ENCODE measurements around the gene FBXL7.

FBXL7 gene

GRCh38 chr5:15539951-15540350 lies 40.0 kb downstream of the FBXL7 start:
- no peak for TF ChIP-seq ZBTB7A (IDR thresholded peaks at IDR 0.05; ENCODE audit: low read depth)
- no peak for TF ChIP-seq TAF1 (IDR thresholded peaks at IDR 0.05; ENCODE audit: low read depth)
- TF ChIP-seq TCF12 (IDR thresholded peaks at IDR 0.05; ENCODE audit: low read depth), result no peak
- no peak for TF ChIP-seq NFIC (IDR thresholded peaks at IDR 0.05)
- TF ChIP-seq EGR1 (IDR thresholded peaks at IDR 0.05), result no peak
- no peak for TF ChIP-seq FOXM1 (IDR thresholded peaks at IDR 0.05; ENCODE audit: borderline replicate concordance, low read depth)
- no peak for TF ChIP-seq TEAD4 (IDR thresholded peaks at IDR 0.05)
- TF ChIP-seq EP300 (IDR thresholded peaks at IDR 0.05; ENCODE audit: borderline replicate concordance), result no peak
- TF ChIP-seq MAX (IDR thresholded peaks at IDR 0.05), result no peak
- TF ChIP-seq USF1 (IDR thresholded peaks at IDR 0.05), result no peak
- TF ChIP-seq CREB1 (IDR thresholded peaks at IDR 0.05; ENCODE audit: low read depth), result no peak
- TF ChIP-seq CEBPB (IDR thresholded peaks at IDR 0.05), result no peak
- no peak for TF ChIP-seq REST (IDR thresholded peaks at IDR 0.05; ENCODE audit: low read depth)
- TF ChIP-seq RAD21 (IDR thresholded peaks at IDR 0.05; ENCODE audit: low read depth), result no peak
- TF ChIP-seq YY1 (IDR thresholded peaks at IDR 0.05; ENCODE audit: low read depth), result no peak

GRCh38 chr5:15544039-15544438 lies 44.1 kb downstream of the FBXL7 start:
- no peak for TF ChIP-seq EGR1 (IDR thresholded peaks at IDR 0.05)
- no peak for TF ChIP-seq YY1 (IDR thresholded peaks at IDR 0.05; ENCODE audit: low read depth)
- TF ChIP-seq CEBPB (IDR thresholded peaks at IDR 0.05), result no peak
- TF ChIP-seq EP300 (IDR thresholded peaks at IDR 0.05; ENCODE audit: borderline replicate concordance), result no peak
- TF ChIP-seq TCF12 (IDR thresholded peaks at IDR 0.05; ENCODE audit: low read depth), result no peak
- no peak for TF ChIP-seq TAF1 (IDR thresholded peaks at IDR 0.05; ENCODE audit: low read depth)

- TF ChIP-seq REST (IDR thresholded peaks at IDR 0.05; ENCODE audit: low read depth) (no peak), EGR1 (IDR thresholded peaks at IDR 0.05) (no peak), YY1 (IDR thresholded peaks at IDR 0.05; ENCODE audit: low read depth) (no peak), USF1 (IDR thresholded peaks at IDR 0.05) (no peak), TEAD4 (IDR thresholded peaks at IDR 0.05) (no peak), FOXM1 (IDR thresholded peaks at IDR 0.05; ENCODE audit: borderline replicate concordance, low read depth) (no peak), TAF1 (IDR thresholded peaks at IDR 0.05; ENCODE audit: low read depth) (no peak), MAX (IDR thresholded peaks at IDR 0.05) (no peak)
Measured at GRCh38 chr5:15545082-15545481, 45.1 kb downstream of the FBXL7 start.

- TF ChIP-seq USF1 (IDR thresholded peaks at IDR 0.05), result no peak
- TF ChIP-seq TCF12 (IDR thresholded peaks at IDR 0.05; ENCODE audit: low read depth), result no peak
- no peak for TF ChIP-seq CEBPB (IDR thresholded peaks at IDR 0.05)
- no peak for TF ChIP-seq YY1 (IDR thresholded peaks at IDR 0.05; ENCODE audit: low read depth)
- no peak for TF ChIP-seq CREB1 (IDR thresholded peaks at IDR 0.05; ENCODE audit: low read depth)
- no peak for TF ChIP-seq MAX (IDR thresholded peaks at IDR 0.05)
- no peak for TF ChIP-seq ZBTB7A (IDR thresholded peaks at IDR 0.05; ENCODE audit: low read depth)
- TF ChIP-seq TEAD4 (IDR thresholded peaks at IDR 0.05), result no peak
Measured at GRCh38 chr5:15547261-15547839, 47.4 kb downstream of the FBXL7 start.

GRCh38 chr5:15549961-15550360 lies 50.0 kb downstream of the FBXL7 start:
- TF ChIP-seq TAF1 (IDR thresholded peaks at IDR 0.05; ENCODE audit: low read depth) (no peak), YY1 (IDR thresholded peaks at IDR 0.05; ENCODE audit: low read depth) (no peak), TEAD4 (IDR thresholded peaks at IDR 0.05) (no peak), CREB1 (IDR thresholded peaks at IDR 0.05; ENCODE audit: low read depth) (no peak), EP300 (IDR thresholded peaks at IDR 0.05; ENCODE audit: borderline replicate concordance) (no peak), CEBPB (IDR thresholded peaks at IDR 0.05) (no peak), TCF12 (IDR thresholded peaks at IDR 0.05; ENCODE audit: low read depth) (no peak), EGR1 (IDR thresholded peaks at IDR 0.05) (no peak), FOXM1 (IDR thresholded peaks at IDR 0.05; ENCODE audit: borderline replicate concordance, low read depth) (no peak), REST (IDR thresholded peaks at IDR 0.05; ENCODE audit: low read depth) (no peak), RAD21 (IDR thresholded peaks at IDR 0.05; ENCODE audit: low read depth) (no peak), MAX (IDR thresholded peaks at IDR 0.05) (no peak), ZBTB7A (IDR thresholded peaks at IDR 0.05; ENCODE audit: low read depth) (no peak), USF1 (IDR thresholded peaks at IDR 0.05) (no peak), NFIC (IDR thresholded peaks at IDR 0.05) (no peak)

Data from Ishikawa (cell line).